IMR-90 (cell line): ENCODE results near the gene LENEP. TPM values are rescaled to one million over a fixed set of nuclear protein-coding genes. Genes with fewer than 3 reads are reported as not detected.

Experiments used
- ATAC-seq: fragments of 200-7000 bp; cut with Tn5 transposase; 2 replicates; pipeline ENCODE4 v1.9.1; 2020; ENCODE audit warnings: low read depth, mild to moderate bottlenecking, moderate library complexity
- BruUV-seq: library from RNA; stranded (reverse); fragments of 400-500 nt; replicated peaks from 2 replicates; lab custom pipeline; 2021; lab: Mats Ljungman, UMichigan
- CTCF ChIA-PET: fragments of 300-600 bp; formaldehyde crosslinking; extraction: SDS; loops from one replicate; lab custom pipeline; 2021; ENCODE audit warnings: antibody characterized with exemption; lab: Yijun Ruan, JAX
- POLR2A ChIA-PET: fragments of 300-600 bp; sonication (Branson Sonifier 250); formaldehyde crosslinking; loops from one replicate; lab custom pipeline; 2022; ENCODE audit warnings: antibody characterized with exemption; ENCODE audit not compliant: unreplicated experiment; lab: Charles Lee
- DNase-seq: peaks from one replicate; pipeline ENCODE4 v3.0.0; 2013
- H2AFZ ChIP-seq: replicated peaks from 2 replicates; pipeline ENCODE3; 2013; ENCODE audit warnings: low read length, mild to moderate bottlenecking; ENCODE audit not compliant: poor library complexity
- H2AK5ac ChIP-seq: 2 replicates; pipeline ENCODE4 v1.6.1; 2013; ENCODE audit warnings: low read depth, low read length, inconsistent platforms
- H2AK9ac ChIP-seq: replicated peaks from 2 replicates; pipeline ENCODE3; 2013; ENCODE audit warnings: mild to moderate bottlenecking, low read depth, low read length, moderate library complexity; ENCODE audit not compliant: poor library complexity
- H2BK120ac ChIP-seq: 2 replicates; pipeline ENCODE4 v1.6.1; 2013; ENCODE audit warnings: low read depth, low read length, inconsistent platforms
- H2BK15ac ChIP-seq: 3 replicates; pipeline ENCODE4 v1.6.1; 2013; ENCODE audit warnings: low read depth, low read length, inconsistent platforms
- H2BK20ac ChIP-seq: 2 replicates; pipeline ENCODE4 v1.6.1; 2013; ENCODE audit warnings: low read depth, mild to moderate bottlenecking, inconsistent platforms, low read length, moderate library complexity
- H2BK5ac ChIP-seq: 2 replicates; pipeline ENCODE4 v1.6.1; 2013; ENCODE audit warnings: mild to moderate bottlenecking, low read depth, low read length, inconsistent platforms; ENCODE audit not compliant: poor library complexity, severe bottlenecking
- H3K14ac ChIP-seq: replicated peaks from 2 replicates; pipeline ENCODE4 v1.6.1; 2013; ENCODE audit warnings: low read depth, low read length, inconsistent platforms
- H3K18ac ChIP-seq: 2 replicates; pipeline ENCODE4 v1.6.1; 2013; ENCODE audit warnings: low read depth, low read length, control low read depth
- H3K23ac ChIP-seq: 2 replicates; pipeline ENCODE4 v1.6.1; 2013; ENCODE audit warnings: low read depth, low read length, inconsistent platforms
- H3K27ac ChIP-seq: 2 replicates; pipeline ENCODE4 v1.5.1; 2013; ENCODE audit warnings: mild to moderate bottlenecking, control low read depth, low read length; ENCODE audit not compliant: insufficient read depth
- H3K27me3 ChIP-seq: 2 replicates; pipeline ENCODE4 v1.6.1; 2013; ENCODE audit warnings: low read length; ENCODE audit not compliant: control insufficient read depth, insufficient read depth
- H3K36me3 ChIP-seq: 2 replicates; pipeline ENCODE4 v1.6.1; 2013; ENCODE audit warnings: low read length, mixed read lengths; ENCODE audit not compliant: control insufficient read depth, insufficient read depth
- H3K4ac ChIP-seq: 2 replicates; pipeline ENCODE4 v1.6.1; 2013; ENCODE audit warnings: low read depth, low read length, inconsistent platforms
- H3K4me1 ChIP-seq: 2 replicates; pipeline ENCODE4 v1.6.1; 2013; ENCODE audit warnings: low read length, mixed read lengths; ENCODE audit not compliant: control insufficient read depth, insufficient read depth
- H3K4me2 ChIP-seq: 2 replicates; pipeline ENCODE4 v1.6.1; 2013; ENCODE audit warnings: low read depth, mild to moderate bottlenecking, control low read depth, low read length, moderate library complexity
- H3K4me3 ChIP-seq: 2 replicates; pipeline ENCODE4 v1.5.1; 2013; ENCODE audit warnings: low read depth, mild to moderate bottlenecking, control low read depth, low read length, moderate library complexity; ENCODE audit not compliant: insufficient read depth
- H3K56ac ChIP-seq: 2 replicates; pipeline ENCODE4 v1.6.1; 2013; ENCODE audit warnings: low read length, inconsistent platforms; ENCODE audit not compliant: insufficient read depth; ENCODE audit errors: extremely low read depth
- H3K79me1 ChIP-seq, 2 experiments: 2 replicates each; pipeline ENCODE4 v1.6.1; 2013; ENCODE audit warnings: low read length in 2 of 2, inconsistent platforms in 1 of 2, low read depth in 1 of 2
- H3K9ac ChIP-seq: 2 replicates; pipeline ENCODE4 v1.6.1; 2013; ENCODE audit warnings: low read depth, low read length, control low read depth
- H3K9me1 ChIP-seq: 2 replicates; pipeline ENCODE4 v1.6.1; 2013; ENCODE audit warnings: low read length, inconsistent platforms; ENCODE audit not compliant: insufficient read depth
- H3K9me3 ChIP-seq: 2 replicates; pipeline ENCODE4 v1.6.1; 2013; ENCODE audit warnings: low read length; ENCODE audit not compliant: control insufficient read depth, insufficient read depth
- H4K20me1 ChIP-seq: 2 replicates; pipeline ENCODE4 v1.6.1; 2013; ENCODE audit warnings: low read length, inconsistent platforms; ENCODE audit not compliant: insufficient read depth
- H4K5ac ChIP-seq: 2 replicates; pipeline ENCODE4 v1.6.1; 2013; ENCODE audit warnings: mild to moderate bottlenecking, low read depth, low read length, control low read depth
- H4K8ac ChIP-seq, 2 experiments: 2 replicates each; pipeline ENCODE4 v1.6.1; 2013; ENCODE audit warnings: low read depth in 2 of 2, low read length in 2 of 2, control low read depth in 1 of 2, inconsistent platforms in 1 of 2
- H4K91ac ChIP-seq: 2 replicates; pipeline ENCODE4 v1.6.1; 2013; ENCODE audit warnings: low read depth, low read length, inconsistent platforms; ENCODE audit not compliant: insufficient read depth
- CEBPB ChIP-seq: IDR thresholded peaks from 2 replicates; pipeline ENCODE4 v1.6.1; 2012; ENCODE audit warnings: low read depth, low read length, improper control_type of control experiment
- FOS ChIP-seq: fragments of 150-350 bp; IDR thresholded peaks from 2 replicates; pipeline ENCODE4 v1.6.1; 2016; ENCODE audit warnings: low read depth, low read length
- MAFK ChIP-seq: IDR thresholded peaks from 2 replicates; pipeline ENCODE4 v1.6.1; 2012; ENCODE audit warnings: low read depth, low read length, improper control_type of control experiment
- MAZ ChIP-seq: IDR thresholded peaks from 2 replicates; pipeline ENCODE4 v1.6.1; 2012; ENCODE audit warnings: low read depth, mild to moderate bottlenecking, low read length, improper control_type of control experiment, moderate library complexity, borderline replicate concordance
- POLR2A ChIP-seq: IDR thresholded peaks from 2 replicates; pipeline ENCODE4 v1.6.1; 2012; ENCODE audit warnings: mild to moderate bottlenecking, low read depth, low read length
- RFX5 ChIP-seq: IDR thresholded peaks from 2 replicates; pipeline ENCODE4 v1.8.0; 2012; ENCODE audit warnings: low read depth, mild to moderate bottlenecking, low read length, moderate library complexity
- WGBS, 2 experiments: methylation state at CpG; one replicate each; pipeline versions ENCODE4 v1.1.5 to v1.1.7; 2013; ENCODE audit warnings: missing lambda C conversion rate in 2 of 2; ENCODE audit not compliant: insufficient read length in 1 of 2; ENCODE audit errors: extremely low coverage in 2 of 2; 5-methylcytosine and 5-hydroxymethylcytosine counted together
- dilution Hi-C: fragments of 300-500 bp; cut with HindIII; formaldehyde crosslinking; loops from one replicate; pipeline ENCODE4 v1.14.3; 2018; ENCODE audit warnings: low sequenced_read_pairs; ENCODE audit not compliant: unreplicated experiment
- in situ Hi-C: fragments of 300-500 bp; cut with MboI; formaldehyde crosslinking; loops from 3 replicates; pipeline ENCODE4 v1.14.3; 2019; ENCODE audit warnings: low sequenced_read_pairs, inconsistent platforms, mixed read lengths
- intact Hi-C: fragments of 100-400 bp; cut with micrococcal nuclease; formaldehyde crosslinking; loops from 2 replicates; pipeline ENCODE4 v1.10.0; 2022
- polyA plus RNA-seq, 3 experiments: library from polyadenylated mRNA; depleted of rRNA; stranded (reverse); fragments of >200 nt; gene quantifications; 2 replicates each; pipeline ENCODE4 v1.2.3, GENCODE V29; 2012; ENCODE audit warnings: low replicate concordance in 1 of 3
- total RNA-seq: library from RNA; depleted of rRNA; stranded (reverse); fragments of >200 nt; gene quantifications from 2 replicates; pipeline ENCODE4 v1.2.3, GENCODE V29; 2012

Gene LENEP
- total and polyA plus RNA-seq, 2 of the 4 experiments (the other 2 are of a cell fraction), result not detected

- Histone ChIP-seq H3K4me3 (no peak overlapping the region), H3K9me3 (no peaks in the 10 kb centered on the region), H2BK5ac (no peak overlapping the region), H2BK120ac (no peak overlapping the region), H3K9me1 (peaks cover 9% of the 10 kb centered on the region), H3K4ac (no peak overlapping the region), H3K14ac (no peak overlapping the region), H3K4me1 (peaks cover 11% of the 10 kb centered on the region), H2AK9ac (no peak overlapping the region), H3K18ac (no peak overlapping the region), H3K27ac (no peak overlapping the region), H4K91ac (no peak overlapping the region), H3K4me2 (no peak overlapping the region), H4K5ac (no peak overlapping the region), H4K20me1 (peaks cover 14% of the 10 kb centered on the region), H2BK15ac (no peak overlapping the region), H2AK5ac (no peak overlapping the region), H2BK20ac (no peak overlapping the region), H3K27me3 (no peaks in the 10 kb centered on the region), H3K9ac (no peak overlapping the region), H3K56ac (no peak overlapping the region), H2AFZ (no peak overlapping the region), H4K8ac (no peak overlapping the region), H3K36me3 (peaks cover 16% of the 10 kb centered on the region), H3K23ac (no peak overlapping the region), H3K79me1 (peaks cover 6 to 41% of the 10 kb centered on the region in 2 experiments; a peak in 3 of 4 replicates)
- in situ Hi-C loops (loop anchor here (10.0 kb wide), 1 partner anchor 101 kb away; the partner anchor contains the start of gene ADAM15), dilution Hi-C loops (no loop called here), intact Hi-C loops (no loop called here)
- no TSS peak for BruUV-seq
- no peak for TF ChIP-seq MAZ
- TF ChIP-seq POLR2A, result no peak
- no peak for TF ChIP-seq RFX5
- no peak for TF ChIP-seq CEBPB
- no peak for TF ChIP-seq FOS
- TF ChIP-seq MAFK, result no peak
- no CpG with 5 or more reads among the region's 2 CpGs for WGBS, 2 experiments
- no peak for ATAC-seq
- DNase-seq, result no peak
- ChIA-PET CTCF (no interaction called here), POLR2A (no interaction called here)
These were observed 39.8 kb upstream of the LENEP start for GRCh38 chr1:154953611-154954038.
